SH-SY5Y (cell line): ENCODE data around the gene SYCP3.

Experiments used
- GATA2 ChIP-seq: IDR thresholded peaks from 2 replicates; pipeline ENCODE4 v1.6.1; 2011; ENCODE audit warnings: mild to moderate bottlenecking, low read depth, low read length
- GATA3 ChIP-seq: IDR thresholded peaks from 2 replicates; pipeline ENCODE4 v1.6.1; 2011; ENCODE audit warnings: low read depth, mild to moderate bottlenecking, low read length, moderate library complexity

The SYCP3 gene

DNA sequence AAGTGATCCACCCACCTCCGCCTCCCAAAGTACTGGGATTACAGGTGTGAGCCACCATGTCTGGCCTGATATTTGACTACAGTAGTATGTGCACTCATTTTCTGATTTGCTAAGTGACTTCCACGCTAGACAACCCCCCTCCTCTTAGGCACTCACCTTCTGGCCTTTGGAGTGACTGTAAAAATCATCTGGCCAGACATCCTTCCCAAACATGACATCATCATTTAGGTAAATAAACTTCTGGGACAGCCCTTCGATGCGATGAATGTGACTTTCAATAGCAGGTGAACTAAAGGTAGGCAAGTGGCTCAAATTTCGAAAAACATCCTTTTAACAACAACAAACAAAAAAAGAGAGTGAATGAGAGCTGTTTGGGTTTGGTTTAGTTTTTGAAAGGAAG, 30.6 kb upstream of the SYCP3 start:
- TF ChIP-seq GATA3 (no peak), GATA2 (no peak)

DNA sequence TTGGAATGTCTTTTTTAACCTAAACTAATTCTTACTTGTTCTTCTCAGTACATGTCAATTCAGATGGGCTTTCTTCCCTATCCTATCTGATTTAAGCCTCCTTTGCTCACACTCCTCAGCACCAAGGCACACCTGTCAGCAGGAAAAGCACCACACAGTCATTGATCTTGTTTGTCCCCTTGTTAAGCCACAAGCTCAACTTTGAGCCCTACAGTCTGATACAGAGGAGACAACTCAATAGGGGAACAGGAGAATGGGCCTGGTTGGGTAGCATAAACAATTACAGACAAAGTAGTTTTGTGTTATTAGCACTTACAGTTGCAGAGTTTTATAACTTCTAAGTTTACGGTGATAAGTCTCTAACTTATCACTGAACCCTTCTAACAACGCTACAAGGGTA, 29.5 kb upstream of the SYCP3 start:
- no peak for TF ChIP-seq GATA3

DNA sequence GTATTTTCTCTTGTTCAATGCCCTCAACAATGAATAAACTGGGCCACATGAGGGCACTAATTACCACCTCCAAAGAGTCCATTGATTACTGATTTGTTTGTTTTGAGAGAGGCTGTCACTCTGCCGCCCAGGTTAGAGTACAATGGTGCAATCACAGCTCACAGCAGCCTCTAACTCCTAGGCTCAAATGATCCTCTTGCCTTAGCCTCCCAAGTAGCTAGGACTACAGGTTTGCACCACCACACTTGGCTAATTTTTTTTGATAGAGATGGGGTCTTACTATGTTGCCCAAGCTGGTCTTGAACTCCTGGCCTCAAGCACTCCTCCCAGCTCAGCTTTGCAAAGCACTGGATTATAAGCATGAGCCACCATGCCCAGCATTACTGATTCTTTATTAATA, 28.3 kb upstream of the SYCP3 start:
- TF ChIP-seq GATA3 (no peak), GATA2 (no peak)

DNA sequence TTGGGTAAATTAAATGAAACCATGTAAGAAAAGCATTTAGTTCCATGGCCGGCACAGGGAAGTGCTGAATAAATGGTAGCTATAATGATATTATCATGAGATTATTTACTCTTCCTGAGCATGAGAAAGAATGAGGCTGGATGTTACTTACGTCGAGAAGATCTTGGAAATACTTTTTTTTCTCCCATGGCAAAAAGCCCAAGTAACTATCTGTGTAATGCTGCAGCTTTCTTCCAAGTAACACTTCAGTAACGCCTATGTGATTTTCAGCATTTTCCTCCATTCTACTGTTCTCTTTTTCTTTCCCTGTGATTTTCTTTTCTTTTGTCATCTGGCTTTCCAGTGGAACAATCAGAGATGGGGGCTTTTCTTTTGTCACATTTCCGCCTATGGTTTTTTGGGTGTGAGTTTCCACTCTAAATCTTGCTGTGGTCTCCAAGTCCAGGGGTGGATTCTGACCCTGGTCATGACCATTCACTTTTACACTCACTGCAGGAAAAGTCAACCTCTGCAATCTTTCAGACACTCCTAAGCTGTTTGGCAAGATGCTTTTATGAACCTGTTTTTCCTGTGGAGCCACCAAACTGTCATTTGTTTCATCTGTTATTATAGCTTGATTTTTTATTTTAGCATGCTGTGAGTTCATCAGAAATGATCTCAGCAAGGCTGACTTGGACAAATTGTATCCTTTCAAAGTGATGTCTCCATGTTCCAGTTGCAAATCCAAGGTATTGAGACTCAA, 25.0 kb upstream of the SYCP3 start:
- TF ChIP-seq GATA2: no peak
- no peak for TF ChIP-seq GATA3

DNA sequence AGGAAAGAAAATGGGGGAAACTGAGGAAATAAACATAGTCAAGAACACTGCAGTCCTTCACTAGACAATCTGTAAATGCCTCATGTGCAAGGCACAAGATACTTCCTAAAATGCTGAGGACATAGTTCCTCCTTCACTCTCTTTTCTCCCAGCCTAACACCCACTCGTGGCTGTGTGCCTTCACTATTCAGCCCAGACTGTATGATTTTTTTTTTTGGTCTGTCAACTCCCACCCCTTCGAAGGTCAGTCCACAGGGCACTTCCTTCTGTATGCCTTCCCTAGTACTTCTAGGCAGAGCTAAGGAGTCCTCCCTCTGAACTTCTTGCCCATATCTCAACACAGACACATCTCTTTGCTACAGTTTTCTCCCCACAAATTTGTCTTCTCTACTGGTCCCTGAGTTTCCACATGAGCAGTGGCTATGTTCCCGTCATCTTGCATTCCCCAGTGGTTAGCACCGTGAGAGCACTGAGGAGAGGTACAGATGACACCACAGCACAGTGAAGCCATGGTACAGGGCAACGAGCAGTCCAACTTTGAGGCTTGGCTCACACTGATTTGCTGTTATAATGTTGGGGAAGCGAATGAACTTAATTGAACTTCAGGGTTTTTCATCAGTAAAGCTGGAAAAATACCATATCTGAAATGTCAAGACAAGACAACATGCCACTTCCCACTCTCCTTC, 24.1 kb upstream of the SYCP3 start:
- TF ChIP-seq GATA3 (no peak), GATA2 (no peak)

DNA sequence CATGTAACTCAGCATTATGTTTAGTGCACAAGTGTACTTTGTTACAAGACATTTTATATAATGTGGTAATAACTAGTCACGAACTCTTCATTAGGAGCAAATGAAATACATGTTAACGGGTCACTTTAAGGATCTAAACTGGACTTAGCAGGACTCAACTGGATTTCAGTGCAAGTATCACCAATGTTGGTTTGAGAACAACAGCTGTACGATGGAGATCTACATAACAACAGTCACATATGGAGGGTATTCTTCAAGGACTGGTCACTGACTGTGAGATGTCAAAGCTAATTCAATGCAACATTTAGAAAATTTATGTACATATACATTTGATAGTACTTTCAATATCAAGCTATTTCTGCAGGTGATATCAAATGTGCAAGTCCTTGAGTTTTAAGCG, 22.5 kb upstream of the SYCP3 start:
- no peak for TF ChIP-seq GATA3
- no peak for TF ChIP-seq GATA2

DNA sequence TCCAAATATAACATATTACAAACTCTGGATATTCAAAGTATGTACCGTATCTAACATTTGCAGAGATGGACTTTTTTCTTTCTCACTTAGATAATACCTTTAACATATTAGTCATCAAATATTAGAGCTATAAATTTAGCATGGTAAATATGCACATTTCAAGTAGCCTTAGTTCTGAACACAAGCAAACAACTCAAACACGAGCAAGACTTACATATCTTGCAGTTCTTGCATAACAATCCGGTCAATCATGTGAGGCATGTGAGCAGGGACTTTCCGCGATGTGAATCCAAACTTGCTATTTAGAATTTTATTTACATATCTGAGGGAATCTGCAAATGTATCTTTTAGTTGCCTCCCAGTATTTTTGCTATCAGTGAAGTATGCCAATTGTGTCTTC, 22.1 kb upstream of the SYCP3 start:
- no peak for TF ChIP-seq GATA2
- no peak for TF ChIP-seq GATA3

DNA sequence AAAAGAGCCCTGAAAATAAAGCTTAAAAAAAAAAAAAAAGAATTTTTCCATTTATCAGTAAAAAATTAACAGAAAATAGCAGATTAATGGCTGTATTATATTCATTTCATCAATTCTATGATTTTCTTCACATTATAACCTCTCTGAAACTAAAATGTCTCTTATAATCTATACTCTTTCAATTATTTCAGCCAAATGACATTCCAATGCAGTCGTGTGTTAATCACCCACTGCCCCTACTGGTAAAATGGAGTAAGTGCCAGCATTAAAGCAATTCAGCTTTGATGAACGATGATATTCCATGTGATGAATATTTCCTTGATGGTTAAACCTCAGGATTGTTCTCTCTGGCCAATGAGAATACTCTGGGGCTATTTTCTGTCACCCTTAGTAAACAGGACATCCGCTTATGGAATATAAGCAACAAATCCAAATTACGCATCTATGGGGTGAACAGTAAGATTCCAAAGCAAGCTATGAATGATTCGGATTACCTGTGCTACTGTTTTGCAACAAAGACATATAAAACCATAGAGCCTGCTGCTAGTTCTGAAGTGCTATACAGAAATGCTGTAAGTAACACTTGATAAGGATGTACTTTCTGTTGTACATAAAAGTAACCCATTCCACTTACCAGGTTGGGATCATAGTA, 20.3 kb upstream of the SYCP3 start:
- TF ChIP-seq GATA2 (no peak), GATA3 (no peak)

DNA sequence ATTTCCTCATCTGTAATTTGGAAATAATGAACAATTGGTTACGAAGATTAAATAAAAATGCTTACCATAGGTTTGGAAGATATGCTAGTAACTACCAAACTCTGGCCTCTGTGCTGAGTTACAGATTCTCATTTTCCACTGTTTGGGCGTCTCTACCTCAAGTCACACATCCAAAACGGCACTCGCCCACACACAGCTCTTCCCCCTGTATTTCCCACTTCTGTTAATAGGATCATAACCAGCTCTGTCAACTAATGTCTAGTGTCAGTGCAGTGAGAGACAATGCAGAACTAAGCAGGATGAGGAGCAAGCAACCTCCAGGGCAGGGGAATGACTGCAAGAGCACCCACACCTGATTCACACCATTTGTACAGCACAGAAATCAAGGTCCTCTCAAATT, 10.9 kb upstream of the SYCP3 start:
- no peak for TF ChIP-seq GATA3
- no peak for TF ChIP-seq GATA2

DNA sequence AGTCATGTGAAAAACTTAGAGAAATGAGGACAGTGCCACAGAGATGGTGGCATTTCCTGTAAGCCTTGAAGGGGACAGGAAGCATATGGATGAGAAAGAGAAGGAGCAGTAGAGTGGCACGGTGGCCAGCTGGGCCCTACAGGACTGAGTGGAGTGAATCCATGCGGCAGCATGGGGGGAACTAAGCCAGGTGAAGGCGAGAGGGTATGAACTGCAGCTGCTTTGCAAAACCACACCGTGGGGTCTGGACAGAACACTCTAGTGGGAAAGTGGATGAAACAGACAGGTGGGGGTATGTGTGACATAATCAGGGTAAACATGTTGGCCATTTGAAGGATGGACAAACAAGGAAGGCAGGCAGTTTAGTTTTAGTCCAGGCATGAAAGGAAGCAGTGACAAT, 10.4 kb upstream of the SYCP3 start:
- TF ChIP-seq GATA3 (no peak), GATA2 (no peak)

DNA sequence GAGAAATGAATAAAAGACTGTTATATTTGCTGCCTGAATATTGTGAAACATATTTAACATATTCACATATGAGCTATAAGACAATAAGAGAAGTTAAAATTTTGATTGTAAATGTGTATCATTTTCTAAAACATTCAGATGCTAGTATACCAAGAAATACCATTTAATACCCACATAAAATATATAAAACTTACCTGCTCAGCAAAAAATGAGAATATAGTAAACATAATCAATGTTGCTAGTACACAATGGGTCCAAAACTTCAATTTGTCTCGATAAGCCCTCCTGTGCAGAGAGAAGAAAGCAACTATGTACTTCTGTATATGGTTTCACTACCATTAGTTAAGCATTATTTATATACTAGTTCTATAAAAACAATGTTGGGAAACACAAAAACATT, 9.6 kb upstream of the SYCP3 start:
- TF ChIP-seq GATA2 (no peak), GATA3 (no peak)

DNA sequence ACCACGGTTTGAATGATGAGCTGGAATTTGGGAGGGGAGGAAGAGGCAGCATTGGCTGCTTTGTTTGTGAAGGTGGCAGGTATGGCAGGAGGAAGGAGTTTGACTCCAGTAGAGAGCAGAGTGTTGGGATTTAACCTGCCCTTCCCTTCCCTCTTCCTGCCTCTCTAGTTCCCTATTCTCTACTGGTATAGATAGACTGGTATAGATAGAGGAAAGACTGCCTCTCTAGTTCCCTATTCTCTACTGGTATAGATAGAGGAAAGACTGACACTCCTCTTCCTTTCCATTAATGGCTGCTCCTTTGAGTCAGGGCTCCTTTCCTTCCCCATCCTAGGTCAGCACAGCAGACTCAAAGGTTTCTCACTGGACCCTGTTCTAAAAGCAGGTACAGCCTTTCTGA, 8.4 kb upstream of the SYCP3 start:
- TF ChIP-seq GATA2 (no peak), GATA3 (no peak)

DNA sequence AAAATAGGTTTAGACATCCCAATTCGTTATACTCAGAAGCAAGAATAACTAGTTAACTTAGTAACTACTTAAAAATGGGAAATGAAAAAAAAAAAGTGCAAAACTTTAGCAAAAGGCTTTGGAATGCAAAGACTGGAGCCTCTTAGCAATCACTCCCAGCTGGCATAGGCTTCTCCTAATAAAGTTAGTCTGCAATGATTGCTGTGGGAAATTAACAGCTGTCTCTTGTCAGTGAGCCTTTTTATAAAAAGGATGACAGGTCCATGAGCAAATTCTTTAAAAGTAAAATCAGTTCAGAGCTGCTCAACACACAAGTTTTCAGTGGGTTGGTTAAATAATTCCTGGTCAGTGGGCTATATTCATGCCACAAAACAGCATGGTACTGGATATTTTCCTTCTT, 7.4 kb upstream of the SYCP3 start:
- no peak for TF ChIP-seq GATA2
- TF ChIP-seq GATA3: no peak

DNA sequence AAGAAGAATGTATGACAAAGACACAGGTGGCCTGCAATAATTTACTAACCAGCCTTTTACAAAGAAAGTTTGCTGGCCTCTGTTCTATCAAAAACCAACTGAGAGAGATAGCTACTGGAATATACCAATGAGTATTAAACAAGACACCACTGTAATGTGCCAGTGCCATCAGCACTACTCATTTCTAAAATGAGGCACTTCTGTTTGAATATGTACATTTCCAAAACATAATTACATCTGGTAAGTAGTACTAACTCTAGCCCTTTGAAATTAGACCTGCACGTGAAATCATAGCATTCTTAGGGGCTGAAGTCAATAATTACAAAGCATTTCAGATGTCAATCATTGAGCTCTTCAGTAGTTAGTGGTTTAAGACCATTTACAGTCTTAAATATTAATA, 6.9 kb upstream of the SYCP3 start:
- TF ChIP-seq GATA3 (no peak), GATA2 (no peak)

DNA sequence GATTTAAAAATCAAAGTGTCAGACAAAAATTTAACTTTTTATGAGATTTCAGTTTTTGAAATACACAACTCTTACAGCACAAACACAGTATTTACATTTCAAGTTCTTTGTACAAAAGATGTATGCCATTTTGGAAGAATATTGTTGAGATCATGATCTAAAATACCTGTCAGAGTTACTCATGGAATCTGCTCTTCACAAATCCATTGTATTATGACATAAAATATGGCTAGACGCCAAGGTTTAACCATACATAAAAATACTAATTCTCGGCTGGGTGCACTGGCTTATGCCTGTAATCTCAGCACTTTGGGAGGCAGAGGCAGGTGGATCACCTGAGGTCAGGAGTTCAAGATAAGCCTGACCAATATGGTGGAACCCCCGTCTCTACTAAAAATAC, 6.2 kb upstream of the SYCP3 start:
- no peak for TF ChIP-seq GATA2
- TF ChIP-seq GATA3: no peak

DNA sequence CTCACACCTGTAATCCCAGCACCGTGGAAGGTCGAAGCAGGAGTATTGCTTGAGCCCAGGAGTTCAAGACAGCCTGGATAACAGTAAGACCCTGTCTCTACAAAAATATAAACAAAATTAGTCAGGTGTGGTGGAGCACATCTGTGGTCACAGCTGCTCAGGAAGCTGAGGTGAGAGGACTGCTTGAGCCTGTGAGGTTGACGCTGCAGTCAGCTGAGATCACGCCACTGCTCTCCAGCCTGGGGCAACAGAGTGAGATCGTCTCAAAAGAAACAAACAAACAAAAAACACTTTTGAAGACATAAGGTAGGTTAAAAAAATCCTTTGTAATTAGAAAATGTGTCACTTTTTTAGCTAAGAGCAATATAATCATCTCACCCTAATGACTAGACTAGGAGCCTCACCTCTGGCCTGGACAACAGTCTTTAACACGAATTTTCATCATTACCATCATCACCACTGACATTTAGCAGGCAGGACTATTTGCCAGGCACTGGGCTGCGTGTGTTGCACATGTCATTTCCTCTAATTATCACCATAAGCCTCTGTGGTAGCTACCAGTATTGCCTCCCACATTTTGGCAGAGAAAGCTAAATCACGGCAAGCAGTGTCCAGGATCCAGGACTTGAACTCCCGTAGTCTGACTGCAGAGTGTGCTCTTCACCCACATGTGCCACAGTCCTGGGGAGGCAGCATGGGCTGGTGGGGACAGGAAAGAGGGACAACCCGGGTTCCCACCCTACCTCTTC, 4.6 kb upstream of the SYCP3 start:
- TF ChIP-seq GATA3: no peak

DNA sequence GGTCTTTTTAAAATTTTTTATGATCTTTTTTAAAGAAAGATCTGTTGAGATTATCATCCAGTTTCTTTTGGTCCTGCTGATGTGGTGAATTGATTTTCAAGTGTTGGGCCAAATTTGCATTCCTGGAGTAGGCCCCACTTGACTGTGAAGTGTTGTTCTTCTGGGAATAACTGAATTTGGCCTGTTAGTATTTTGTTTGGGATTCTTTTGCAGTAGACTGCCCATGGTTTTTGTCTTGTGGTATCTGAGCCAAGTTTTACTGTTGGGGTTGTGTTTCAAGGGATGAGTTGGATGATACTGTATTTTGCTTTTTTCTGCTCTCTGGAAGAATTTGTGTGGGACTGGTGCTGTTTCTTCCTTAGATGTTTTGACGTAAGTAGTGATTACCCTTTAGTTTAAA, 4.0 kb upstream of the SYCP3 start:
- TF ChIP-seq GATA3: no peak
- no peak for TF ChIP-seq GATA2
